Spleen (tissue), 11 donors: ENCODE results near the gene FBLN7. TPM values are rescaled to one million over a fixed set of nuclear protein-coding genes. Genes with fewer than 3 reads are reported as not detected.

Experiments used
- DNase-seq: peaks from one replicate; pipeline ENCODE4 v3.0.0-alpha.2; 2020
- H3K27ac ChIP-seq, 8 donors: fragments of 200-600 bp; sonication (generic) in 7 of 8; 1 replicate in 4 of 8; 2 replicates in 4 of 8; pipeline versions ENCODE4 v1.5.0 to v1.8.0; 2016 to 2021; ENCODE audit warnings: inconsistent platforms in 4 of 8, mild to moderate bottlenecking in 4 of 8, moderate library complexity in 1 of 8
- H3K27me3 ChIP-seq, 7 donors: fragments of 200-600 bp; sonication (generic) in 6 of 7; replicated peaks in 1 of 7; 1 replicate in 4 of 7; 2 replicates in 3 of 7; pipeline versions ENCODE4 v1.5.0 to v1.8.0; 2016 to 2021; ENCODE audit warnings: inconsistent platforms in 3 of 7, mild to moderate bottlenecking in 1 of 7
- H3K36me3 ChIP-seq, 6 donors: fragments of 200-600 bp; sonication (generic) in 5 of 6; 1 replicate in 4 of 6; 2 replicates in 2 of 6; pipeline versions ENCODE4 v1.5.0 to v1.8.0; 2016 to 2021; ENCODE audit warnings: inconsistent platforms in 2 of 6
- H3K4me1 ChIP-seq, 6 donors: fragments of 200-600 bp; sonication (generic) in 5 of 6; 1 replicate in 3 of 6; 2 replicates in 3 of 6; pipeline versions ENCODE4 v1.5.0 to v1.8.0; 2016 to 2021; ENCODE audit warnings: inconsistent platforms in 3 of 6
- H3K4me3 ChIP-seq, 8 donors: fragments of 200-600 bp; sonication (generic) in 7 of 8; 1 replicate in 4 of 8; 2 replicates in 4 of 8; pipeline versions ENCODE4 v1.5.0 to v1.8.0; 2016 to 2021; ENCODE audit warnings: inconsistent platforms in 4 of 8, mild to moderate bottlenecking in 4 of 8, moderate library complexity in 2 of 8
- H3K9me3 ChIP-seq, 8 donors: fragments of 200-600 bp; sonication (generic) in 7 of 8; 1 replicate in 4 of 8; 2 replicates in 4 of 8; pipeline versions ENCODE4 v1.5.0 to v1.8.0; 2016 to 2021; ENCODE audit warnings: inconsistent platforms in 4 of 8
- POLR2A ChIP-seq, 3 donors: fragments of 450-650 bp; IDR thresholded peaks; one replicate each; pipeline ENCODE4 v1.5.1; 2017; ENCODE audit warnings: antibody characterized with exemption in 3 of 3, mild to moderate bottlenecking in 1 of 3
- POLR2AphosphoS5 ChIP-seq, 3 donors: sonication (generic); formaldehyde crosslinking; IDR thresholded peaks; one replicate each; pipeline ENCODE4 v1.5.1; 2017; ENCODE audit warnings: antibody characterized with exemption in 3 of 3
- WGBS, 5 donors: extraction: QIAGEN DNeasy Blood & Tissue Kit in 3 of 5; methylation state at CpG; one replicate each; pipeline versions ENCODE4 v1.1.5 to v1.1.7; 2013 to 2018; 5-methylcytosine and 5-hydroxymethylcytosine counted together
- intact Hi-C: fragments of 100-400 bp; cut with DNase I; formaldehyde crosslinking; loops from one replicate; pipeline ENCODE4 v1.15.0; 2023; ENCODE audit warnings: low total_unique reads
- polyA plus RNA-seq, 3 donors: library from polyadenylated mRNA; stranded (reverse); fragments of 200-250 nt; gene quantifications; one replicate each; pipeline ENCODE4 v1.2.1, GENCODE V29; 2013
- total RNA-seq, 7 donors: library from RNA; depleted of rRNA in 3 of 7; stranded (reverse); fragments of >200 nt in 3 of 7; fragmentation: NEBNext Ultra II Directional in 4 of 7; extraction: Animal tissue kit (Norgen Biotek cat#: 25700) in 4 of 7; gene quantifications; one replicate each; pipeline versions ENCODE4 v1.1.0 to v1.2.1, GENCODE V29; 2016 to 2021
- TF ChIP-seq, protein P1 (sequence below), 11 experiments: fragments of 200-600 bp in 7 of 11; fragments of 450-650 bp in 4 of 11; sonication (generic) in 4 of 11; IDR thresholded peaks in 8 of 11; conservative IDR thresholded peaks in 3 of 11; 1 replicate in 7 of 11; 2 replicates in 4 of 11; pipeline versions ENCODE4 v1.4.0 to v1.8.0; 2016 to 2021; ENCODE audit warnings: antibody characterized with exemption in 11 of 11, inconsistent platforms in 4 of 11, mild to moderate bottlenecking in 1 of 11
- donor health status: healthy with polysubstance abuse.
- donor health status: DM: no; HTN: no; CAD: no; lungs with moderate emphysema.
- donor health status: DM: no; HTN: no; CAD: no.
- donor health status: Bipolar disorder and iron deficiency.
- donor health status: healthy.
- donor health status: DM: no; HTN: no; CAD: no.
- donor health status: DM: yes; HTN: yes; CAD: no.

Gene FBLN7
- total and polyA plus RNA-seq, 10 donors, result 1.5 to 14.5 (median 7.8) TPM

DNA sequence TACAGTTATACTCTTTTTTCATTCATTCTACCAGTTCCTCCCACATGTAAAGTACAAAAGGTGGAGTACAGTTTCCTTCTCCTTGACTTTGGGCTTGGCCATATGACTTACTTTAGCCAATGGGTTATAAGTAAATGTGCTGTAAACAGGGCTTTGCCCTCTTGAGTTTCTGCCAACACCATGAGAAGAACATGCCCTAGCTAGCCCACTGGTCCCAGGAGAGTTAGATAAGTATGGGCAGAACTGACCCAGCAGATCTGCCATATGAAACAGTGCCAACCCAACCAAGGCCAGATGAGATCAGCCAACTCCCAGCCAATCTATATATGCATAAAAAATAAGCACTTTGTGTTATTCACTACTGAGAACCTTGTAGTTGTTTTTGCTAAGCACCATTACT lies 91.2 kb downstream of the FBLN7 start:
- Histone ChIP-seq H3K36me3 (peaks cover 0 to 95% (median 15%) of the 10 kb centered on the region in 6 donors), H3K4me1 (no peaks in the 10 kb centered on the region), H3K27me3 (no peaks in the 10 kb centered on the region), H3K9me3 (no peaks in the 10 kb centered on the region), H3K27ac (peak overlapping the region; percentile 10 to 77 (median 64)), H3K4me3 (no peak overlapping the region)
- TF ChIP-seq POLR2AphosphoS5 (IDR thresholded peaks at IDR 0.05), result peak in 1 of 3 donors; percentile 64
- TF ChIP-seq, protein P1, sequence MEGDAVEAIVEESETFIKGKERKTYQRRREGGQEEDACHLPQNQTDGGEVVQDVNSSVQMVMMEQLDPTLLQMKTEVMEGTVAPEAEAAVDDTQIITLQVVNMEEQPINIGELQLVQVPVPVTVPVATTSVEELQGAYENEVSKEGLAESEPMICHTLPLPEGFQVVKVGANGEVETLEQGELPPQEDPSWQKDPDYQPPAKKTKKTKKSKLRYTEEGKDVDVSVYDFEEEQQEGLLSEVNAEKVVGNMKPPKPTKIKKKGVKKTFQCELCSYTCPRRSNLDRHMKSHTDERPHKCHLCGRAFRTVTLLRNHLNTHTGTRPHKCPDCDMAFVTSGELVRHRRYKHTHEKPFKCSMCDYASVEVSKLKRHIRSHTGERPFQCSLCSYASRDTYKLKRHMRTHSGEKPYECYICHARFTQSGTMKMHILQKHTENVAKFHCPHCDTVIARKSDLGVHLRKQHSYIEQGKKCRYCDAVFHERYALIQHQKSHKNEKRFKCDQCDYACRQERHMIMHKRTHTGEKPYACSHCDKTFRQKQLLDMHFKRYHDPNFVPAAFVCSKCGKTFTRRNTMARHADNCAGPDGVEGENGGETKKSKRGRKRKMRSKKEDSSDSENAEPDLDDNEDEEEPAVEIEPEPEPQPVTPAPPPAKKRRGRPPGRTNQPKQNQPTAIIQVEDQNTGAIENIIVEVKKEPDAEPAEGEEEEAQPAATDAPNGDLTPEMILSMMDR (IDR thresholded peaks at IDR 0.05 in 8 of 11, conservative IDR thresholded peaks at IDR 0.05 in 3 of 11), result no peak
- TF ChIP-seq POLR2A (IDR thresholded peaks at IDR 0.05), result no peak
- intact Hi-C loops, result no loop called here
- no peak for DNase-seq

DNA sequence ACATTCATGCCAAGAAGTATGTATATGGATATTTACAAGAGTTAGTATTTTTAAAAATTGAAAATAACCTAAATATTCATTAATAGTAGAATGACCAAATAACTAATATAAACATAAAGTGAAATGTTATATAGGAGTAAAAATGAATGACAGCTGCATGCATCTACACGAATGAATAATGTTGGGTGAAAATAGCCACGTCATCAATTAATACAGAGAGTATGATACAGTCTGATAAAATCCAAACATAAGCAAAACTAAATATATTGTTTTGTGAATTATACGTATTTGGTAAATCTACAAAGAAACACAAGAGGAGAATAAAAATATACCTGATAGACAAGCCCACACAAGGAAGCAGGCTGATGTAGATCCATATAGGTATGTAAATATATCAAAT lies 92.2 kb downstream of the FBLN7 start:
- H3K4me1 ChIP-seq, result no peaks in the 10 kb centered on the region
- H3K36me3 ChIP-seq, result peaks cover 0 to 95% (median 16%) of the 10 kb centered on the region in 6 donors
- 92 to 98% (median 96%) methylated on average over 3 of the region's 3 CpGs for WGBS, 5 donors
- H3K27me3 ChIP-seq, result no peaks in the 10 kb centered on the region
- H3K27ac ChIP-seq, result peak overlapping the region in 5 of 8 donors; percentile 49 to 77 (median 69)
- no peaks in the 10 kb centered on the region for H3K9me3 ChIP-seq
- TF ChIP-seq, protein P1 (IDR thresholded peaks at IDR 0.05 in 8 of 11, conservative IDR thresholded peaks at IDR 0.05 in 3 of 11), result no peak
- TF ChIP-seq POLR2AphosphoS5 (IDR thresholded peaks at IDR 0.05) (no peak), POLR2A (IDR thresholded peaks at IDR 0.05) (no peak)
- DNase-seq, result no peak
- H3K4me3 ChIP-seq, result no peak overlapping the region
- intact Hi-C loops, result no loop called here

Other genes starting within 250 kb of the FBLN7 start
- gene MERTK, start 239.8 kb upstream of the FBLN7 start, total RNA-seq, result 100 to 1,000 TPM in 3 of 7 donors, 10 to 100 TPM in 4; 32.8 to 127 (median 70.5) TPM
- 1 to 10 TPM; 6.9 to 9.8 (median 8.5) TPM for gene MERTK, start 239.8 kb upstream of the FBLN7 start, polyA plus RNA-seq
- gene TMEM87B, start 83.1 kb upstream of the FBLN7 start, total RNA-seq, result 10 to 100 TPM; 30.6 to 39.9 (median 35.4) TPM
- gene TMEM87B, start 83.1 kb upstream of the FBLN7 start, polyA plus RNA-seq, result 10 to 100 TPM; 10.4 to 10.9 (median 10.8) TPM
- gene ZC3H8, start 116.7 kb downstream of the FBLN7 start, total RNA-seq, result 10 to 100 TPM; 10.1 to 70.5 (median 14.6) TPM
- gene ZC3H8, start 116.7 kb downstream of the FBLN7 start, polyA plus RNA-seq, result 1 to 10 TPM; 5.7 to 9.7 (median 6.0) TPM
- gene ZC3H6, start 137.2 kb downstream of the FBLN7 start, total RNA-seq, result 10 to 100 TPM; 12.4 to 28.9 (median 16.9) TPM
- gene ZC3H6, start 137.2 kb downstream of the FBLN7 start, polyA plus RNA-seq, result 1 to 10 TPM; 1.9 to 2.8 (median 2.2) TPM